GM12878 (cell line): ENCODE results near the gene PPP1R13B. TPM values are rescaled to one million over a fixed set of nuclear protein-coding genes. Genes with fewer than 3 reads are reported as not detected.

ENCODE experiments used
- ATAC-seq: fragments of 200-7000 bp; cut with Tn5 transposase; 3 replicates; pipeline ENCODE4 v1.9.1; 2020; ENCODE audit warnings: mild to moderate bottlenecking, moderate library complexity
- BruUV-seq: library from RNA; stranded (reverse); fragments of 400-500 nt; replicated peaks from 2 replicates; lab custom pipeline; 2021; lab: Mats Ljungman, UMichigan
- CTCF ChIA-PET: fragments of 300-600 bp; sonication (Branson Sonifier 250); formaldehyde crosslinking; extraction: SDS; loops from one replicate; lab custom pipeline; 2021; ENCODE audit warnings: inconsistent platforms; lab: Yijun Ruan, JAX
- POLR2A ChIA-PET: fragments of 350-600 bp; formaldehyde crosslinking; extraction: SDS; loops from one replicate; lab custom pipeline; 2021; ENCODE audit warnings: inconsistent platforms; lab: Charles Lee
- RAD21 ChIA-PET: fragments of 300-600 bp; sonication (Branson Sonifier 250); formaldehyde crosslinking; loops from one replicate; lab custom pipeline; 2023; ENCODE audit warnings: antibody characterized with exemption; ENCODE audit not compliant: unreplicated experiment; lab: Charles Lee
- SMC1A ChIA-PET: fragments of 300-600 bp; sonication (Branson Sonifier 250); formaldehyde crosslinking; loops from one replicate; lab custom pipeline; 2023; ENCODE audit not compliant: unreplicated experiment, uncharacterized antibody; lab: Charles Lee
- DNase-seq: peaks from one replicate; pipeline ENCODE4 v3.0.0-alpha.2; 2011; ENCODE audit warnings: low read depth, low spot score
- FAIRE-seq: peaks from 3 replicates; lab custom pipeline; 2011; peaks lifted over from hg19 to GRCh38; lab: Jason Lieb, UNC
- H2AFZ ChIP-seq: 2 replicates; pipeline ENCODE4 v1.6.0; 2011; ENCODE audit warnings: low read depth, low read length, control low read depth; ENCODE audit not compliant: control insufficient read depth
- H3K27ac ChIP-seq: 2 replicates; pipeline ENCODE4 v1.5.1; 2011; ENCODE audit warnings: control low read depth; ENCODE audit not compliant: control insufficient read depth, insufficient read depth
- H3K27me3 ChIP-seq, 2 experiments: replicated peaks in 1 of 2; 2 replicates each; pipeline versions ENCODE4 v1.6.0 to v1.6.1; 2011; ENCODE audit warnings: low read length in 1 of 2; ENCODE audit not compliant: control insufficient read depth in 2 of 2, insufficient read depth in 2 of 2
- H3K36me3 ChIP-seq, 2 experiments: 2 replicates each; pipeline ENCODE4 v1.5.1; 2011; ENCODE audit warnings: low read length in 1 of 2; ENCODE audit not compliant: control insufficient read depth in 2 of 2, insufficient read depth in 2 of 2
- H3K4me1 ChIP-seq: 2 replicates; pipeline ENCODE4 v1.6.1; 2011; ENCODE audit warnings: mild to moderate bottlenecking, low read length, moderate library complexity, mixed read lengths; ENCODE audit not compliant: control insufficient read depth, insufficient read depth
- H3K4me2 ChIP-seq: 2 replicates; pipeline ENCODE4 v1.6.0; 2011; ENCODE audit warnings: control low read depth; ENCODE audit not compliant: control insufficient read depth, insufficient read depth
- H3K4me3 ChIP-seq: fragments of 200-600 bp; sonication (generic); 2 replicates; pipeline ENCODE4 v1.5.1; 2016
- H3K79me2 ChIP-seq: 2 replicates; pipeline ENCODE4 v1.6.0; 2011; ENCODE audit warnings: low read length; ENCODE audit not compliant: control insufficient read depth, insufficient read depth
- H3K9ac ChIP-seq: 2 replicates; pipeline ENCODE4 v1.8.0; 2011; ENCODE audit warnings: low read length, control low read depth, mixed read lengths; ENCODE audit not compliant: control insufficient read depth, insufficient read depth
- H3K9me3 ChIP-seq: replicated peaks from 3 replicates; pipeline ENCODE4 v1.5.1; 2011; ENCODE audit warnings: mild to moderate bottlenecking, low read length; ENCODE audit not compliant: control insufficient read depth, insufficient read depth
- H4K20me1 ChIP-seq: 2 replicates; pipeline ENCODE4 v1.6.0; 2011; ENCODE audit not compliant: control insufficient read depth, insufficient read depth
- ATF7 ChIP-seq: fragments of 450-650 bp; IDR thresholded peaks from 2 replicates; pipeline ENCODE4 v1.6.1; 2016; ENCODE audit warnings: low read depth, mild to moderate bottlenecking
- BHLHE40 ChIP-seq, 2 experiments: fragments of 450-650 bp in 1 of 2; IDR thresholded peaks; 2 replicates each; pipeline ENCODE4 v1.6.1; 2011 to 2017; ENCODE audit warnings: low read depth in 2 of 2, borderline replicate concordance in 1 of 2, improper control_type of control experiment in 1 of 2, low read length in 1 of 2, mild to moderate bottlenecking in 1 of 2
- BMI1 ChIP-seq: fragments of 450-650 bp; IDR thresholded peaks from 2 replicates; pipeline ENCODE4 v1.6.1; 2016; ENCODE audit warnings: mild to moderate bottlenecking, moderate library complexity, borderline replicate concordance
- CUX1 ChIP-seq: IDR thresholded peaks from 2 replicates; pipeline ENCODE4 v1.6.1; 2012; ENCODE audit warnings: improper control_type of control experiment, low read depth, low read length; ENCODE audit not compliant: insufficient replicate concordance
- EP300 ChIP-seq, 2 experiments: fragments of 150-350 bp in 1 of 2; IDR thresholded peaks; 2 replicates each; pipeline ENCODE4 v1.6.1; 2011 to 2012; ENCODE audit warnings: low read depth in 2 of 2, low read length in 2 of 2, borderline replicate concordance in 1 of 2, improper control_type of control experiment in 1 of 2, inconsistent platforms in 1 of 2; ENCODE audit not compliant: control insufficient read depth in 1 of 2
- GATAD2B ChIP-seq: fragments of 450-650 bp; conservative IDR thresholded peaks from 2 replicates; pipeline ENCODE4 v1.6.1; 2017; ENCODE audit warnings: low read depth, mild to moderate bottlenecking, moderate library complexity
- HDAC6 ChIP-seq: fragments of 200-600 bp; sonication (generic); IDR thresholded peaks from one replicate; pipeline ENCODE4 v1.8.0; 2017; ENCODE audit warnings: antibody characterized with exemption; ENCODE audit not compliant: unreplicated experiment
- HSF1 ChIP-seq: fragments of 150-350 bp; IDR thresholded peaks from 2 replicates; pipeline ENCODE4 v1.6.1; 2014; ENCODE audit warnings: mild to moderate bottlenecking, low read depth, low read length
- KLF5 ChIP-seq: fragments of 450-650 bp; IDR thresholded peaks from 2 replicates; pipeline ENCODE4 v1.6.1; 2014; ENCODE audit warnings: mild to moderate bottlenecking; ENCODE audit not compliant: partially characterized antibody
- MAX ChIP-seq: IDR thresholded peaks from 2 replicates; pipeline ENCODE4 v1.6.1; 2012; ENCODE audit warnings: low read depth, low read length, improper control_type of control experiment
- MTA2 ChIP-seq: fragments of 450-650 bp; IDR thresholded peaks from 2 replicates; pipeline ENCODE4 v1.6.1; 2016; ENCODE audit warnings: low read depth, mild to moderate bottlenecking, moderate library complexity
- MTA3 ChIP-seq: IDR thresholded peaks from 2 replicates; pipeline ENCODE4 v1.6.1; 2012; ENCODE audit warnings: low read length, inconsistent platforms, borderline replicate concordance
- NFYB ChIP-seq: IDR thresholded peaks from 2 replicates; pipeline ENCODE4 v1.6.1; 2011; ENCODE audit warnings: low read depth, mild to moderate bottlenecking, low read length, improper control_type of control experiment, moderate library complexity; ENCODE audit not compliant: insufficient read depth
- NR2F1 ChIP-seq: fragments of 450-650 bp; conservative IDR thresholded peaks from 2 replicates; pipeline ENCODE4 v1.6.1; 2017; ENCODE audit warnings: mild to moderate bottlenecking
- ZNF24 ChIP-seq: fragments of 450-650 bp; IDR thresholded peaks from 2 replicates; pipeline ENCODE4 v1.6.1; 2017; ENCODE audit warnings: antibody characterized with exemption, mild to moderate bottlenecking
- WGBS: methylation state at CpG from one replicate; pipeline ENCODE4 v1.1.6; 2016; ENCODE audit warnings: low lambda C conversion rate; ENCODE audit not compliant: insufficient replicate concordance, insufficient coverage; ENCODE audit errors: missing lambda C conversion rate; 5-methylcytosine and 5-hydroxymethylcytosine counted together
- in situ Hi-C: fragments of 300-500 bp; cut with MboI; formaldehyde crosslinking; loops from 9 replicates; pipeline ENCODE4 v1.14.3; 2018; ENCODE audit warnings: mixed read lengths
- intact Hi-C: fragments of 100-400 bp; cut with micrococcal nuclease; formaldehyde crosslinking; loops from one replicate; pipeline ENCODE4 v1.14.2; 2022; ENCODE audit not compliant: unreplicated experiment
- polyA plus RNA-seq, 11 experiments: library from polyadenylated mRNA; depleted of rRNA in 4 of 11; unstranded in 6 of 11; stranded (reverse) in 5 of 11; fragments of >200 nt; fragmentation: Nextera tagmentation in 4 of 11; fragmentation: Illumina TruSeq in 1 of 11; extraction: Ambion mirVana in 4 of 11; extraction: Trizol in 1 of 11; gene quantifications; 1 replicate in 1 of 11; 2 replicates in 10 of 11; pipeline versions ENCODE4 v1.2.1 to v1.2.3, GENCODE V29; 2011 to 2016; ENCODE audit warnings: inconsistent platforms in 2 of 11, missing spikeins in 2 of 11, low read depth in 1 of 11
- total RNA-seq, 4 experiments: library from RNA; depleted of rRNA in 3 of 4; stranded (reverse); fragments of >200 nt in 3 of 4; fragmentation: Illumina TruSeq in 1 of 4; extraction: Trizol in 1 of 4; gene quantifications; 2 replicates each; pipeline versions ENCODE4 v1.2.1 to v1.2.3, GENCODE V29; 2013 to 2021

PPP1R13B gene
- total and polyA plus RNA-seq, 10 of the 15 experiments (the other 5 are each of a cell fraction or from before 2014, with no cell fraction given): 0.16 to 8.1 (median 3.2) TPM

- SMC1A ChIA-PET: no interaction called here
- RAD21 ChIA-PET: interaction anchor here (0.6 to 1.0 kb wide), 2 partner anchors 39 to 1198 kb away, joined by 3 to 4 read pairs; no protein-coding TSS in a partner anchor
- no peaks in the 10 kb centered on the region for H4K20me1 ChIP-seq
- DNase-seq (no peak), FAIRE-seq (no peak), ATAC-seq (no peak)
- no peaks in the 10 kb centered on the region for H3K27me3 ChIP-seq
- H3K9me3 ChIP-seq: no peaks in the 10 kb centered on the region
- WGBS: 60% methylated on average over 48 of the region's 57 CpGs
- H3K27ac ChIP-seq: no peak overlapping the region
- no peaks in the 10 kb centered on the region for H3K4me1 ChIP-seq
- no peaks in the 10 kb centered on the region for H3K36me3 ChIP-seq
- peak overlapping the region; percentile 72 for H3K9ac ChIP-seq
- no peaks in the 10 kb centered on the region; the same call in 1 of the 2 replicates for H3K79me2 ChIP-seq
- peak overlapping the region; percentile 89 for H3K4me2 ChIP-seq
- POLR2A ChIA-PET: no interaction called here
- CTCF ChIA-PET: interaction anchor here (1.3 kb wide), 1 partner anchor 9 kb away, joined by 3 read pairs; no protein-coding TSS in a partner anchor
- in situ Hi-C loops: no loop called here
- intact Hi-C loops: no loop called here
- peak overlapping the region; percentile 95 for H2AFZ ChIP-seq
- no TSS peak for BruUV-seq
- H3K4me3 ChIP-seq: peak overlapping the region; percentile 70
- TF ChIP-seq NFYB (no peak), MTA3 (no peak), ATF7 (no peak), MTA2 (no peak), BMI1 (no peak), HDAC6 (no peak), HSF1 (no peak), CUX1 (no peak), BHLHE40 (IDR thresholded peaks at IDR 0.05; ENCODE audit: borderline replicate concordance in 1 of 2, low read depth in 2 of 2, low read length in 1 of 2) (no peak), KLF5 (no peak), GATAD2B (no peak), MAX (no peak), NR2F1 (no peak), EP300 (IDR thresholded peaks at IDR 0.05; ENCODE audit: borderline replicate concordance in 1 of 2, control insufficient read depth in 1 of 2, low read depth in 2 of 2, low read length in 2 of 2) (no peak), ZNF24 (no peak)
Measured at GRCh38 chr14:103848175-103849077, 1.1 kb upstream of the PPP1R13B start.
